Measurements from ENCODE around the gene RASD2.
A peak's percentile ranks its signal among the peaks of the same experiment; 100 is the strongest.

RASD2 gene

DNA sequence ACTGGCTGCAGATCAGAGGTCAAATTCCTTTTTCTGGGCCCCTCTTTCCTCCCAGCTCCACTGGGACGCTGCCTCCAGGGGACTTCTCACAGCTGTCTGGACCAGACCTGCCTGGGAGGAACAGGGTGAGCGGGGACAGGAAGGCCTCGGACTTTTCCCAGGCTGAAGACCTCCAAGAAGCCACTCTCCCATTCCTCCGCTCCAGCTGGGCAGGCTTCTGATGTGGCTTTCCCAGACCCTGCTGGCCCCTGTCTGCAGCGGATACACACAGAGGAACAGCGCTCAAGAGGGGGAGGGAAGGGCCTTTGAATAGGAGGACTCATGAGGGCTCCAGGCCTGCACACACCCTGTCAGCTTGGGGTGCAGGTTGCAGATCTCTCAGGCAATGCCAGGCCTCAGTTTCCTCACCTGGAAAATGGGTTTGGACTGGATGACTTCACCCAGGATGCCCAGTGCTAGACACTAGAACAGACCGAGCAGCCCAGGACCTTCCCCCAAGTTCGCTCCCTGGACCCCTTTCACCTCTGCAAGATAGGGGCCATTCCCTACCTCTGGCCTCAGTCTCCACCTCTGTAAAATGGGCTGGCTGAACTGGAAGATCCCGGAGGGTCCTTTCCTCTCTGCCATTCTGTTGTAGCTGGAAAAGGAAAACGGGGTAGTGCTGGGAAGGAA is 39.9 kb downstream of the RASD2 start:
- ATAC-seq (replicated peaks) (no peak), DNase-seq (no peak)
- H3K4me1 Mint-ChIP-seq (ENCODE audit: low read depth in 2 of 2), result peaks cover 0 to 4% of the 10 kb centered on the region in 2 donors
- peaks cover 8 to 17% of the 10 kb centered on the region in 2 donors for H3K27me3 Mint-ChIP-seq
- no peak overlapping the region for H3K4me3 Mint-ChIP-seq
- H3K36me3 Mint-ChIP-seq (ENCODE audit: insufficient read depth), result no peaks in the 10 kb centered on the region
- no peak overlapping the region for H3K27ac Mint-ChIP-seq
- no peaks in the 10 kb centered on the region for H3K9me3 Mint-ChIP-seq

DNA sequence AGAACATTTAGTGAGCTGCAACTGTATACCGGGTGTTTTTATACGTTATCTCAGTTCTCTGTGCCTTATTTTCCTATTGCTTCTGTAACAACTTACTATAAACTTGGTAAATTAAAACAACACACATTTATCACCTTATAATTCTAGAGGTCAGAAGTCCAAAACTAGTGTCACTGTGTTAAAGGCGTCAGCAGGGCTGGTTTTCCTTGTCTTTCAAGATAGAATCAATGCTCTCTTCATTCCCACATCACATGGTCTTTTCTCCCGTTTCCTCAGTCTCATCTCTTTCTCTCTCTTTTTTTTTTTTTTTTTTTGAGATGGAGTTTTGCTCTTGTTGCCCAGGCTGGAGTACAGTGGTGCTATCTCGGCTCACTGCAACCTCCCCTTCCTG is 40.4 kb downstream of the RASD2 start:
- no peaks in the 10 kb centered on the region for H3K36me3 Mint-ChIP-seq (ENCODE audit: insufficient read depth)
- ATAC-seq (replicated peaks) (no peak), DNase-seq (no peak)
- H3K4me1 Mint-ChIP-seq (ENCODE audit: low read depth in 2 of 2), result peaks cover 0 to 4% of the 10 kb centered on the region in 2 donors
- peaks cover 8 to 17% of the 10 kb centered on the region in 2 donors for H3K27me3 Mint-ChIP-seq
- H3K27ac Mint-ChIP-seq, result no peak overlapping the region
- no peaks in the 10 kb centered on the region for H3K9me3 Mint-ChIP-seq
- no peak overlapping the region for H3K4me3 Mint-ChIP-seq

DNA sequence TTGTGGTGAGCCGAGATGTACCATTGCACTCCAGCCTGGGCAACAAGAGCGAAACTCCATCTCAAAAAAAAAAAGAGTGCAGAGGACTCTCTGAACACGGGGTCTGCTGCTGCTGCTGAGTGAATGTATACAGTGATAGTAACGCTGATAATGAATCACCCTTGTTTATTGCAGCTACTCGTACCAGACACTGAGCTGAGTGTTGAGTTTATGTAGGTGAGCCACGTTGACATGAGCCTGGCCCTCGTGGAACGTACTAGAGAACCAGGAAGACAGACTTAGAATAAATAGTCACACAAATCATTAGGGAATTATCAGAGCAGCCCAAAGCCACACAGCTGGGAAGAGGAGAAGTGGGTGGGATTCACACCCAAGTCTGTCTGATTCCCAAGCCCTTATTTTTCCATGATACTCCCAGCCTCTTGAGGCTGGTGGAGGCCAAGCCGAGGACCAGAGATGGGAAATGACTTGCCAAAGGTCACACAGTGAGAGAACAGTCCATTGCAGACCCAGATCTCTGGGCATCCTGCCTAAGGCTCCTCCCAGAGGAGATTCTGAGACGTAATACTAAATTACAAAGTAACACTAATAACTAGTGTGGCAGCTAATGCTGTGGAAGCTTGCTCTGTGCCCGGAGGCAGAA is 41.7 kb downstream of the RASD2 start:
- no peaks in the 10 kb centered on the region for H3K9me3 Mint-ChIP-seq

DNA sequence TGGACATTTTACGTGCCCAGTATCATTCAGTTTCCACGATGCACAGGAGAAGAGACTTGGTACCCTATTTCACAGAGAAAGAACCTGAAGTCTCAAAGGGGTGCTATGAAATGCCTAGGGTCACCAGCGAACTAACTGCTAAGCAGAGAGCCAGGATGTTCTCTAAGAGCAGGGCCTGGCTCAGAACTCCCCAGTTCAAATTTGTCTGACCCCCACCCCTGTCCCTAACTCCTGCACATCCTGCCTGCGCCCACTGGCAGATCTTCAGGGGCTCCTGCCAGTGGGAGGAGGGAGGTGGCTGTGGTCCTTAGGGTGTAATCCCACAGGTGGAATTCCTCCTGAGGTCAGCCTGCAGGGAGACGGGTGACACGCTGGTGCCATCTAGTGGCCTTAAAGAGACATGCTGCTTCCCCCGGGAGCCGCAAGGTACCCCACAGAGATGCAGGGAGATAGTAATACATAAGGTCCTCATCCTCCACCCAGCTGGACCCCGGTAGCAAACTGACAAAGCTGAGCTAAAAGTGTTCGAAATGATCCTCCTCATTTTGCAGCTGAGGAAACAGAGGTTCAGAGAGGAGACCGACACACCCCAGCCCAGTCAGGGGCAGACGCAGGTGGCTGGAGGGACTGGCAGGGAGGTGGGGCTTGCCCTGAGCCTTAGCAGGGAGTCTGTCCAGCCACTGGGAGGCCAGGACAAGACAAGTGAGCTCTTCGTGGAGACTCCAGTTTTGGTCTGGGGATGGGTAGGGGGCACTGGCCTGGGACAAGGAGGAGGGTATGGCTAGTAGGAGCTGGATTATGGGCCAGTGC is 42.4 kb downstream of the RASD2 start:
- Mint-ChIP-seq H3K9me3 (no peaks in the 10 kb centered on the region), H3K36me3 (ENCODE audit: insufficient read depth) (no peaks in the 10 kb centered on the region), H3K27ac (peak overlapping the region in 1 of 2 donors; percentile 35), H3K4me1 (ENCODE audit: low read depth in 2 of 2) (peaks cover 0 to 4% of the 10 kb centered on the region in 2 donors), H3K27me3 (peaks cover 8 to 17% of the 10 kb centered on the region in 2 donors), H3K4me3 (no peak overlapping the region)
- peak; percentile 63 for ATAC-seq (replicated peaks)
- peak; percentile 43 to 53 (median 45) for DNase-seq

More for the DNA sequence above, 41.7 kb downstream of the RASD2 start:
- H3K36me3 Mint-ChIP-seq (ENCODE audit: insufficient read depth), result no peaks in the 10 kb centered on the region
- H3K4me3 Mint-ChIP-seq, result no peak overlapping the region
- no peak for ATAC-seq (replicated peaks)
- H3K4me1 Mint-ChIP-seq (ENCODE audit: low read depth in 2 of 2), result peaks cover 0 to 4% of the 10 kb centered on the region in 2 donors
- DNase-seq, result no peak
- H3K27ac Mint-ChIP-seq, result no peak overlapping the region
- peaks cover 8 to 17% of the 10 kb centered on the region in 2 donors for H3K27me3 Mint-ChIP-seq

DNA sequence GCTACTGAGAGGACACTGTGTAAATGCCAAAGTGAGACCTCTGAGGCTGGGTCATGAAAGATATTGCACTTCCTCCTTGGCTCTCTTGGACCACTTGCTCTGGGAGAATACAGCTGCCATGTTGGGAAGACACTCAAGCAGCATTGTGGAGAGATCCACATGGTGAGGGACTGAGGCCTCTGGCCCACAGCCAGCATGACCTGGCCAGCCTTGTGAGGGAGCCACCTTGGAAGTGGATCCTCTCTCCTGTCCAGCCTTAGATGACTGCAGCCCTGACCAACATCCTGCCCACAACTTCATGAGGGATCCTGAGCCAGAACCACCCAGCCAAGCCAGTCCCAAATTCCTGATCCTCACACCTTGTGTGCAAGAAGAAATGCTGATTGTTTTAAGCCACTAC is 46.1 kb downstream of the RASD2 start:
- DNase-seq (no peak), ATAC-seq (replicated peaks) (no peak)
- Mint-ChIP-seq H3K27me3 (peaks cover 8 to 49% of the 10 kb centered on the region in 2 donors), H3K36me3 (ENCODE audit: insufficient read depth) (no peaks in the 10 kb centered on the region), H3K27ac (no peak overlapping the region), H3K9me3 (no peaks in the 10 kb centered on the region), H3K4me1 (ENCODE audit: low read depth in 2 of 2) (peaks cover 0 to 4% of the 10 kb centered on the region in 2 donors), H3K4me3 (no peak overlapping the region)

DNA sequence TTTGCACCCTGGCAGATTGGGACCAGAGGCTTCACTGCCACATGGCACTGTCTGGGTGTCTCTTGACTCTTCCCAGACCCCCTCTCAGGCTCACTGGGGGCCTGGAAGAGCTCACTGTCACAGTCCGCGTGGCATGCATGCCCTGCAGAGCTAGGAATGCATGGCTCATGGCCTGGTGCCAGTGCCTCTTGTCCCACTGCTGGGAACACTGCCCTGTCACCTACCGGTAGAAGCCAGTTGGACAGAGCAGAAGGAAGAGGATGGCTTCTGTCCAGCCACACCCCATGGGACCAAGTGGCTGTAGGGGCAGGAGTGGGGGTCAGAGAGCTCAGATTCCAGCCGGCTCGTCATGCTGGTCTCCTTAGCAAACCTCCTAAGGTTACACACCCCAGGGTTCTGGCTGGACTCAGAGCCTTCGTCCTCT is 46.8 kb downstream of the RASD2 start:
- no peak overlapping the region for H3K27ac Mint-ChIP-seq
- peaks cover 0 to 4% of the 10 kb centered on the region in 2 donors for H3K4me1 Mint-ChIP-seq (ENCODE audit: low read depth in 2 of 2)
- DNase-seq, result no peak
- H3K27me3 Mint-ChIP-seq, result peaks cover 8 to 56% of the 10 kb centered on the region in 2 donors
- no peak overlapping the region for H3K4me3 Mint-ChIP-seq
- no peaks in the 10 kb centered on the region for H3K9me3 Mint-ChIP-seq
- no peaks in the 10 kb centered on the region for H3K36me3 Mint-ChIP-seq (ENCODE audit: insufficient read depth)
- no peak for ATAC-seq (replicated peaks)

DNA sequence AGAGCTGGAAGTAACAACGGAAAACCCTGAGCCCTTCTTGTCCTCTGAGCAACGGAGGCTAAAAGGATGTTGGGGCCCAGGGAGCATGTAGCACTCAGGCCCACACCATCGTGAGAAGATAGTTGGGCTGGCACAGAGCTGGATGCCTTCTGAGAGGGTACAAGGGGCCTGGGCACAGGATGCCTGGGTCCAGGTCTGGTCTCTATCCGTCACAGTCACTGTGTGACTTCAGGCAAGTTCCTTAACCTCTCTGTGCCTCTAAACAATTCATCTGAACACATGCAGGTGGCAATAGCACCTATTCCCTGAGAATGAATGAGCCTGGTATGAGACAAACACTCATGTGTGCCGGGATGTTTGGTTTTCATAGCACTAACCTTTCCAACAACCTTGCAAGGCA is 47.3 kb downstream of the RASD2 start:
- H3K27ac Mint-ChIP-seq, result no peak overlapping the region
- H3K4me3 Mint-ChIP-seq, result no peak overlapping the region
- peaks cover 8 to 60% of the 10 kb centered on the region in 2 donors for H3K27me3 Mint-ChIP-seq
- no peak for DNase-seq
- no peaks in the 10 kb centered on the region for H3K9me3 Mint-ChIP-seq
- H3K4me1 Mint-ChIP-seq (ENCODE audit: low read depth in 2 of 2), result peaks cover 0 to 4% of the 10 kb centered on the region in 2 donors
- no peak for ATAC-seq (replicated peaks)
- no peaks in the 10 kb centered on the region for H3K36me3 Mint-ChIP-seq (ENCODE audit: insufficient read depth)

DNA sequence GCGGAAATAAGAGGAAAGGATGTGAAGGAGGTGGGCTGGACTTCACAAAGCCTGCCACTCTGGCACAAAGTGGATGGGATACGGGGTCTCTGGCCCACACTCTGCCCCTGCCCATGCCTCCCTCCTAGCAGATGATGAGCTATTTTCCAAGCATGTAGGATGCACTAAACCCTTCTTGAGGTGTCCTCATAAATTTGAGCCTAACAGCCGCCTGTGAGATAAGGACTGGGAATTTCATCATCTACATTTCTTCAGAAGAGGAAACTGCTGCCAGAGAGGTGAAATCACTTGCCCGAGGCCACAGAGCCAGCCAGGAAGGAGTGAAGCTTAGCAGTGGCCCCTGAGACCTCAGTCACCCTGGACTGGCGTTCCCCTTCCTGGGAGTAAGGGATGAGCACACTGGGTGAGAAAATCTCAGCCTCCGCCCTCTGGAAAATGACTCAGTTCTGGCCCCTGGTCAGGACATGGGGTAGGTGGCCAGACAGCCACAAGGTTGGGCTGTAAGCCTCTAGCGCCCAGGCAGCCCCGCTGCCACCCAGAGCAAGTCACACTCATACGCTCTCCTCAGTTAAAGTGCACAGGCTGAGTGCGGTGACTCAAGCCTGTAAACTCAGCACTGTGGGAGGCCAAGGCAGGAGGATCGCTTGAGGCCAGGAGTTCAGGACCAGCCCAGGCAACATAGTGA is 48.6 kb downstream of the RASD2 start:
- ATAC-seq (replicated peaks), result no peak

DNA sequence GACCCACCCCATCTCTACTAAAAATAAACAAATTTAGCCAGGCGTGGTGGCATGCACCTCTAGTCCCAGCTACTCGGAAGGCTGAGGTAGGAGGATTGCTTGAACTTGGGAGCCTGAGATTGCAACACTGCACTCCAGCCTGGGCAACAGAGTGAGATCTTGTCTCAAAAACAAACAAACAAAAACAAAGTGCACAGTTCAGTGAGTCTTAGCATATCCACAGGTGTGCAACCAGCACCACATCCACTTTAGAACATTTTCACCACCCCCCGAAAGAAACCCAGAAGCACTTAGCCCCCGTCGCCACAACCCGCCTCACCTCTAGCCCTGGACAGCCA is 49.1 kb downstream of the RASD2 start:
- no peaks in the 10 kb centered on the region for H3K4me1 Mint-ChIP-seq (ENCODE audit: low read depth in 2 of 2)
- no peak overlapping the region for H3K4me3 Mint-ChIP-seq
- H3K36me3 Mint-ChIP-seq (ENCODE audit: insufficient read depth), result peaks cover 4% of the 10 kb centered on the region
- ATAC-seq (replicated peaks) (no peak), DNase-seq (no peak)
- H3K9me3 Mint-ChIP-seq, result no peaks in the 10 kb centered on the region
- no peak overlapping the region for H3K27ac Mint-ChIP-seq
- peaks cover 0 to 72% of the 10 kb centered on the region in 2 donors for H3K27me3 Mint-ChIP-seq

More for the DNA sequence above, 48.6 kb downstream of the RASD2 start:
- H3K4me3 Mint-ChIP-seq, result no peak overlapping the region
- no peak for DNase-seq
- H3K36me3 Mint-ChIP-seq (ENCODE audit: insufficient read depth), result peaks cover 4% of the 10 kb centered on the region
- peak overlapping the region in 1 of 2 donors; percentile 30 for H3K27ac Mint-ChIP-seq
- H3K9me3 Mint-ChIP-seq, result no peaks in the 10 kb centered on the region
- H3K27me3 Mint-ChIP-seq, result peaks cover 0 to 66% of the 10 kb centered on the region in 2 donors
- H3K4me1 Mint-ChIP-seq (ENCODE audit: low read depth in 2 of 2), result no peaks in the 10 kb centered on the region

DNA sequence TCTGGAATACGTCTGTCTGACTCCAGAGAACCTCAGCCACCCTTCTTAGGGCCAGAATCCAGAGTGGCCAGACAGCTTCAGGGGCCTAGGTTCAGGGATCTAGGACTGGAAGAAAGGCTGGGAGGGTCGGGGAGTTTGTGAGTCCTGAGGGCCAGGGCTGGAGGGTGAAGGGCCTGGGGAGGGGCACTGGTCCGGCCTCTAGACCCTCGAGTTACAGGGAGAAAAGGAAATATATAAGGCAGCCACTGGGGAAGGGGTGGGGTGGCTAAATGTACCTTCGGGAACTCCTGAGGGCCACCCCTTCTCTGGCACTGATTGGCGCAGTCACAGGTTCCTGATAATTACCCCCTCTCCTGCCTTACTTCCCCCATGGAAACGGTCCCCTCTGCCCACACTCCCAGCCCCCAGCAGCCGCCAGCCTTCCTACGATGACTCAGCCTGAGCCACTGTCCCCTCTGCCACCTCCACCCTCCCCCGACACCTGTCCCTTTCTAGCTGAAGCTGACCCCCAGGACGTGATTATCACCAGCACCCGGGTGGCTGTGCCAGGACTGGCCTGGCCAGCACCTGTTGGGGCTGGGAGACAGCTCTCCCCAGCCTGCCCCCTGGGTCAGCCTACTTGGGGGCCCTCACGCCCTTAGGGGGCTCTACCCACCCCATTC is 50.1 kb downstream of the RASD2 start:
- Mint-ChIP-seq H3K27me3 (peaks cover 0 to 74% of the 10 kb centered on the region in 2 donors), H3K27ac (no peak overlapping the region), H3K4me3 (no peak overlapping the region), H3K4me1 (ENCODE audit: low read depth in 2 of 2) (no peaks in the 10 kb centered on the region), H3K36me3 (ENCODE audit: insufficient read depth) (peaks cover 4% of the 10 kb centered on the region), H3K9me3 (no peaks in the 10 kb centered on the region)
- no peak for ATAC-seq (replicated peaks)
- no peak for DNase-seq

DNA sequence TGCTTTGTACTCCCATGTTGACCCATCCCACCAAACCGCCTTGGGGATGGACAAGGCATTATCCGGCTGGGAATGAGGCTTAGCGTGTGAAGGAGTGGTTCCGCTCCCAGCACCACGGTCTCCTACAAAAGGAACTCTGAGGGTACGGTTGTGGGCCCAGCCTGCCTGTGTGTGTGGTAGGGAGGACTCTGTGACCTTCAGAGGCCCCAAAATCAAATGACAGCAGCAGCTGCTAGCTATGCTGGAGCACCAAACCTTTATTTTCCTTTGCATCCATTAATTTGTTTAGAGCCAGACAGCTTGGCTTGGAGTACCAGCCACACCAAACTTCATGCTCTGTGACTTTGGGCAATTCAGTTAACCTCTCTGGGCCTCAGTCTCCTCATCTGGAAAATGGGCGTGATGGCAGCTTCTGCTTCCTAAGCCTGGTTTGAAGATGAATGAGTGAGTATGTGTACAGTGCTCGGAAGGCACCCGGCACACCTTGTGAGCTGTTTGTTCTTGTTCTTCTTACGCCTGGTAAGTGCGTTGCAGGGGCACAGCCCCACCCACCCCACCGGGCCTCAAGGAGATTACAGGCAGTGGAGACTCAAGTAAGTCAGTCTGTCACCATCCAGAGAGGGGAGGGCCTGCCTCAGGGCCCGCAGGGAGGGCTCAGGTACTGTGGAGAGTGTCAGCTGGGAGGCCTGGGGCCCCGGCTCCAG is 51.2 kb downstream of the RASD2 start:
- H3K4me1 Mint-ChIP-seq (ENCODE audit: low read depth in 2 of 2), result no peaks in the 10 kb centered on the region
- DNase-seq, result no peak
- ATAC-seq (replicated peaks), result no peak

DNA sequence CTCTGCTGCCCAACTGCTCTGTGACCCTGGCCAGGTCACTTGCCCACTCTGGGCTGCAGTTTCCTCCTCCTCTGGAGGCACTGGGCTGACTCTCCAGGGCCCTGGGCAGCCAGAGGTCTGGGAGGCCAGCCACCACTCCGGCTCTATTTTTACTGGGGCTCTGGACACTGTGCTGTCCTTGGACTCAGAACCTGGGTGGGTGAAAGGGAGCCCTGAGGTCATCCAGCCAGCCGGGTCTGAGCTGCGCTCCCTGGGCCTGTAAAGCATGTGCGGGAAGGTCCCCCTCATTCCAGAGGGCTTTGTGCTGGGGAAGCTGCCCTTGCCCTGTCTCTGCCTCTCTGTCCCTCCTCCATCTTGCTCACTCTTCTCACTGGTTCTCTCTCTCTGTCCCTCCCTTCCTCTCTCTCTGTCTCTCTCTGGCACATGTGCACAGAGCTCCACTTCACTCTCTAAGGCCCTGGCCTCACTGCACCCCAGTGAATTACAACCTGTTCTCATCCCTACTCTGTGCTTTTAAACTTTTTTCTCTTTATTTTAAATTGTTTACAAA is 51.9 kb downstream of the RASD2 start:
- H3K27me3 Mint-ChIP-seq, result peaks cover 4 to 74% of the 10 kb centered on the region in 2 donors
- DNase-seq (no peak), ATAC-seq (replicated peaks) (no peak)
- H3K36me3 Mint-ChIP-seq (ENCODE audit: insufficient read depth), result peaks cover 4% of the 10 kb centered on the region
- H3K4me3 Mint-ChIP-seq, result no peak overlapping the region
- H3K9me3 Mint-ChIP-seq, result no peaks in the 10 kb centered on the region
- H3K4me1 Mint-ChIP-seq (ENCODE audit: low read depth in 2 of 2), result no peaks in the 10 kb centered on the region
- no peak overlapping the region for H3K27ac Mint-ChIP-seq

More for the DNA sequence above, 51.2 kb downstream of the RASD2 start:
- no peaks in the 10 kb centered on the region for H3K9me3 Mint-ChIP-seq
- H3K36me3 Mint-ChIP-seq (ENCODE audit: insufficient read depth), result peaks cover 4% of the 10 kb centered on the region
- H3K27me3 Mint-ChIP-seq, result peaks cover 4 to 74% of the 10 kb centered on the region in 2 donors
- H3K4me3 Mint-ChIP-seq, result no peak overlapping the region
- peak overlapping the region in 1 of 2 donors; percentile 17 for H3K27ac Mint-ChIP-seq
